HuH-7 (cell line): ENCODE measurements around the gene CADPS.

ENCODE experiments used
- DNase-seq: peaks from one replicate; pipeline ENCODE4 v3.0.0; 2011; ENCODE audit warnings: low spot score

CADPS gene

DNA sequence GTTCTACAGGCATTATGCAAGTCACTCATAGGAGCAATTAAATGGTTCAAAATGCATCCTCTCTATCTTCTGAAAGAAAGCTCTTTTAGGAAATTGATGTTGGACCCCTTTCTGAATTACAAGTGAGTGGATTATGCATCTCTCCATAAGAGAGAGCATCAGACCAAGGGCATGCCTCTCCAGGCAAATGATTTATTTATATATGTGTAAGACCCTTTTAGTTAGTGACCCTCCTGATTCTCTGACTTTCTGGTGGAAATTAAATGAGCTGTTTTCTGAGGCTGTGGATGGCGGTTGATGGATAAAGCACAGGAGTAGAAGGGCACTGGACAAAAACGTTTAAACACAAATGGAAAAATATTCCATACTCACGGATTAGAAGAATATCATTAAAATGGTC is 62.6 kb downstream of the CADPS start:
- no peak for DNase-seq

DNA sequence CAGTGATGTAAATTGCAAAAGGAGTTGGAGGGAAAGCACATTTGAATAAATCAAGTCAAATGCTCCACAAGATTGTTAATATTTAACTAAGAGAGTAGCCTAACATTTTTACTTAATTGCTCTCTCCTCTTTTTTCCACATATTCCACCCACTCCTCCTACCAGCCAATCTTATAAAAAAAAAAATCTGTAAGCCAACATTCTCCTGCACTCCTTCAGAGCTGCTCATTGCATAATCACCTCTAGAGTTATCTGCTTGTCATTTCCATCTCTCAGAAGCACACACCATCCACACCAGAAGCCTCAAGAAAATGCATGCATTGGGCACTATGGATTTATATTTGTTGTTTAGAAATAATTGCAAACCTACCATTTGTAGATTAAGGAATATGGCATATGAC is 64.1 kb downstream of the CADPS start:
- DNase-seq = no peak

DNA sequence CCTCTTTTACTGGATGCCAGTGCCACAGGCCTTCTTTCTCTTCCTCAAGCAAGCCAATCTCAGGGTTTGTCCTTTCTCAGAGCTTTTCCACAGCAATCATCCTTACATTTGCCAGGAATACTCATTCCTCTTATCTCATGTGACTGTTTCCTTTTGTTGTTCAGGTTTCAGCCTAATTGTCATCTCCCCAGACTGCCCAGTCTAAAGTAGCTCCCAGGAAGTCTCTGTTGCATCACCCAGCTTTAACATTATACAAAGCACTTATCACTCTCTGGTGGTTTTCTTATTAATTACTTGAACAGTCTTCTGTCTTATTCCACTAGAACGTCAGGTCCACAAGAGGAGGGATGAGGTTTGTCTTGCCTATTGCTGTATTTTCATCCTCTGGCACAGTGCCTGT is 65.8 kb downstream of the CADPS start:
- DNase-seq = no peak

DNA sequence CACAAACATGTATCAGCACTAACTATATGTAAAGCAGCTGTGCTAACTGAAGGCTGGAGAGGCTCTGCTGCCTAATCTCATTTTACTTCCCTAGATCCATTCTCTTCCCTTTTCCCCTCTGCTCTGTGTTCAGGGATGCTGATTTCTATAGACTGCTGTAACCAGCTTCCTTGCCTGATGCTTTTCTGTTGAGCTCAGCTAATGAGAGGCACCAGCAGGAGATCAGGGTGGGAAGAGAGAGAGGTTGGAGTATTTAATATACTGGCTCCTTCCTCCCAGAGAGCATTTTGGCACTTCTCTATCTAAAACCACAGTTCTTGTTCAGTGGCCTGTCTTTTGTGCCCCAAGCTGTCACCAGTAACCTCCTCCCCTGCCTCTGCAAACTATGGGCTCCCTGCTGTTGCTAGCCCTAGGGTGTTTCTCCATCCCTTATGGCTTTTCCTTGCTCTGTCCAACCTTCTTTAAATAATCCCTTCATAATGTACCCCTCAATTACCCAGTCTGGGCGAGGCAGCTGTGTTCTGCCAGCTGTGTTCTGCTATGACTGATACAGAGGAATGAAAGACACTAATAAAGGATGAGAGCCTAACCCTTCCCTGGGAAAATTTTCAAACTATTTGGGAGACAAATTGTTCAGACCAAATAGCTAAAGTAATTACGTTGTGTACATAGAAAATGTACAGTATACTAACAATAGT is 69.5 kb downstream of the CADPS start:
- DNase-seq = no peak

DNA sequence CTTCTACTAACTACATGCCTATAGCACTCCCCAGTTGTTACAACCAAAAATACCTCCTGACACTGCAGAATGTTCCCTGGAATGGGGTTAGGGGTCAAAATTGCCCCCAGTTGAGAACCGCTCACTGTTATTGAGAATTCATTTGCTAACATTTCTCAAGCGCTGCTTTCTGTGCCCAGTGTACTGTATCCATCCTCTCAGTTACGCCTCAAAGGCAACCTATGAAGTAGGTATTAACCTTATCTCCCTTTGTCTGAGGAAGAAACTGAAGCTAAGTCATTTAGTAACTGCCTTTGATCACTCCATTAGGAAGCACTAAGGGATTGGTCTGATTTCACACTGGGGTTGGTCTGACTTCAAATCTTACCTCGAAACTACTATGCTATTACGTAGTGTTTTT is 70.1 kb downstream of the CADPS start:
- DNase-seq = no peak

DNA sequence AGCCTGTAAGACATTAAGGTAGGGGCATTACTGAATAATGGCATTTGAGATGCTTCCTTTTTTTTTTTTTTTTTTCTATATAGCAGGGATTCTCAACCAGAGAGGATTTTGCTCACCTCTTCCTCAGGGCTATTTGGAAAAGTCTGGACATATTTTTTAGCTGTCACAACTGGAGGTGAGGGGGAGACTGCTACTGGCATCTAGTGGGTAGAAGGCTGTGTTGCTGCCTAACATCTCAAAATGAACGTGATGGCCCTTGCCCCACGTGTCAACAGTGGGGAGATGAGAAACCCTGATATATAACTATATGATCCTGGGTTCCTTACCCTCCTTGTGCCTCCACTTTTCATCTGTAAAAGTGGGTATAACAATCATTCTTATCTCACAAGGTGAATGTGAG is 71.9 kb downstream of the CADPS start:
- no peak for DNase-seq

DNA sequence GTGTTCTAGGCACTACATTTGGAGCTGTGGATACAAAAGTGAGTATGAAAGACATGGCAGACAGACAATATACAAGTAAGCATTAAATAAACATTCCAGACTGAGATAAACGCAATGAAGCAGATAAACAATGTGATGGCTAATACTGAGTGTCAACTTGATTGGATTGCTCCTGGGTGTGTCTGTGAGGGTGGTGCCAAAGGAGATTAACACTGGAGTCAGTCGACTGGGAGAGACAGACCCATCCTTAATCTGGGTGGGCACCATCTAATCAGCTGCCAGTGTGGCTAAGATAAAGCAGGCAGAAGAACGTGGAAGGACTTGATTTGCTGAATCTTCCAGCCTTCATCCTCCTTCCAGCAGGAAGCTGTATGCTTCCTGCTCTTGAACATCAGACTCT is 77.2 kb downstream of the CADPS start:
- no peak for DNase-seq

DNA sequence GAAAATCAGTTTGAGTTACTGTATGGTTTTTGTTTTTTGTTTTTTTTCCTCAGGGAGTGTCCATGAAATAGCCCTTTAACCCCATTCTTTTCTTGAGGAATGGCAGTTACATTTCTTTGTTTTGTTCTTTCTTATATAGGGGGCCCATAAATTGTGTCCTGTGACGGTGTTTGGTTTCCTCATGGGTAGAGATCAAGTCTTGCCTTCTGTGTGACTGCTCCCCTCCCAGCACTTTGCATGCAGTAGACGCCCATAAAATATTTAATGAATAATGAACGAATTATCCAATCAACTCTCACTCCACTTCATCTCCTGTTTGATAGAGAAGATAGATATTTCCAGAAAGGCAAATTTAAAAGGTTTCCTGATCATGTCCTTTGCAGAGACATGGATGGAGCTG is 78.1 kb downstream of the CADPS start:
- no peak for DNase-seq

DNA sequence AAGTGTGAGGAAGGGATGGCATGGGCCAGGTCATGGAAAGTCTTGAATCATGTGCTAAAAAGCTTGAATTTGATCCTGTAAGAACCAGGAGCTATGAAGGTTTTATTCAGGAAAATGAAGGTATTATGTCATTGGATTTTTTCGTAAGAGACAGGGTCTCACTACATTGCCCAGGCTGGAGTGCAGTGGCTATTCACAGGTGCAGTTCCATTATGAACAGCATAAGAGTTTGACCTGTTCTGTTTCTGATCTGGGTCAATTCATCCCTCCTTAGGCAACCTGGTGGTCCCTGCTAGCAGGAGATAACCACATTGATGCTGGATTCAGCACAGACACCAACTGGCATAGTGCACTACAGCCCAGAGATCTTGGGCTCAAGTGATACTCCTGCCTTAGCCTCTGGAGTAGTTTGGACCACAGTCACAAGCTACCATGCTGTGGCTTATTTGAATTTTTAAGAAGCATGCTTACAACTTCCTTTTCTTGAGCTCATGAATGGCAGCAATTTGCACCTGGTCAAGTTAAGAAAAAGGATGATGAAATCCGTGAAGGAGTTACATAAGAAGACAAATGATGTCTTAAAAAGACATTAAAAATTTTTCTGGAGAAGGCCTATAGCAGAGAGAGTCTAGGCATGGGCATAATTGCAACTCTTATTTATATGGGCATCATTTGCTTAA is 79.1 kb downstream of the CADPS start:
- no peak for DNase-seq

DNA sequence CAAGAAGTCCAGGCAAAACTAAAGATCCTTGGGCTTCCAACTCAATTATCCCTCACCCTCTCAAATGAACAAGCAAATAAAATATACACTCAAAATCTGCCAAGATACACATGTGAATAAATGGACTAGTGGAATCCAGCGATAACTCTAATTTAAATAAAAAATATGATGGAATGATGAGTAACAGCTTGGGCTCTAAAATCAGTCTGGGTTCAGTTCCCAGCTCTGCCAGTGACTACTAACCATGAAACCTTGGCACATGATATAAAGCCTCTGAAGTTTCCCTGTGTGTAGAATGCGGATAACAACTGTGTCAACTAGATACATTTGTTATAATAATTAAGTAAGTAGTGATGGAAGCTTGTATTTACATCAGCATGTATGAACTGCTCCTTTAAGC is 81.3 kb downstream of the CADPS start:
- DNase-seq = no peak

DNA sequence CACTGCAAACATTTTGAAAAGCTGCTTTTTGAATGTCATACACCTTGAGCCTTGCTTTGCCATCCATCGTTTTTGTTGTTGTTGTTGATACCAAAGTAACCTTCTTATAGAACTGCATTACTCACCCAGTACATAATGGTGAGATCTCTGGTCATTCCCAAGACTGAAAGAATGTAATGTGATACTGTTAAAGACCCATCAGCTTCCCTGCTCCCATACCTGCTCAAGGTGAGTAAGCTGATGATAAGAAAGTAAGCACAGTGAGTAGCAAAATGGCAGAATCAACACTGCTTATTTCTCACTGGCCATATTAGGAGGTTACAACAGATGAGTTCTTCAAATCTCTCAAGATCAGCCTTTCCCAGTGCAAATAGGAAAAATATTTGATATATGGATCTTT is 89.8 kb downstream of the CADPS start:
- no peak for DNase-seq

DNA sequence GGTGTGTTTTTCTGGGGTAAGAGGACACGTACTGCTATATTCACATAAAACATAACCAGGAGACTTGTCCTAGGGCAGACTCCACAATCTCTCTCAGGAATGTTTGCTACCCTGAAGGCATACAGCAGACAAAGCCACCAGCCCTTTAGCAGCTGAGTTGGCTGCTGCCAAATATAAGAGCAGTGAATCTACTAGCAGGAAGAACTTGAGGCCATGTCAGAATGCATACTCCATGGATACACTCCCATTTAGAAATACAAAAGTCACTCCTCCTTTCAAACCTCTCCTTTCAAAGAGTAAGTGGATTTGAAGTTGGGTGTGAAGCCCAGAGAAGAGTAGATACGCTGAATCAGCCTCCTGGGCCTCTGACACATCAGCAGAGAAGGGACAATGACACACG is 94.1 kb downstream of the CADPS start:
- no peak for DNase-seq

DNA sequence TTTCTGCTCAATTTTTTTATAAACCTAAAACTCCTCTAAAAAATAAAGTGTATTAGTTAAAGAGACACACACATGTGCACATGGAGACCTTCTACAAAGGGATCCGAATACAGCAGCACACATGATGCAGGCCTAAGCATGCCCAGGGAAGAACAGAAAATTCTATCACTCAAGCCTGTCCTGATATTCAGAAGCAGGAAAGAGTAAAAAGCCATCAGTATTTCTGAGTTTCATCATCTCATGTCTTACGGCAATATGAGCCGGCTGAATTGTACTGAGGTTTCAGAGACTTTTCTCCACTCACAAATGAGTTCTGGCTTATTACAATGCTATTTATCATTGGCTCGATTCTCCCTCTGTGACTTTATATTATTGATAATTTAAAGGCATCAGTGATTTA is 97.5 kb downstream of the CADPS start:
- no peak for DNase-seq

DNA sequence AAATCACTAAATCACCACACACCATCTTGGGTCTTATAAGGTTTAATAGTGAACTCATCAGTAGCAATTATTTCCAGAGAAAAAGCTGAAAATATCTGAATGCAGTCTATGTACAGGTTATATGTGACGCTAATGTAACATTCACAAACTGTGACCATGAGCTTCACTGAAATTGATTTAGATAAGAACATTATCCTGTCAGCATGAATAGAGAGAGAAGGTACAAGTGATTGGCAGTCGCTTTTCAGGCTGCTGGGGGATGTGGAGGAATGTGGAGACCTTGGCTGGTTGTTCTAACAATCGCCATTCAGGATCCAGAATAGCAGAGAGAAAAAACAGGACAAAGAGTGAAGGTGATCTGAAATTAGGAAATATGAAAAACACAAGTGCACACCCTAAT is 98.1 kb downstream of the CADPS start:
- DNase-seq = no peak

DNA sequence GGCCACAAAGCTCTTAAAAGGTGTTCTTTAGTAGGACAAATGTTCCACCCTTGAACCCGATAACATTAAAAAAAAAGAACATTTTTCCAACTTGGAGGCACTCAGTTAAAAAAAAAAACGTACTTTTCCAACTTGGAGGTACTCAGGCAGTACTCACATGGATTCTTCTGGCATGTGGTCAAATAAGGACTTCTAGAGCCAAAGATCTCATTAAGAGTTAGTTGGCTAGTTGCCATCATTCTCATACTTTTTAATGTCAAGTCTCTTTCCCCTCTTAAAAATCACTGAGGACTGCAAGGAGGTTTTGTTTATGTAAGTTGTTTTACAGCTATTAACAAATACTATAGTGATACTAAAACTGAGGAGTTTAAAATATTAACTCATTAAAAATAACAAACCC is 101.0 kb downstream of the CADPS start:
- DNase-seq = no peak

DNA sequence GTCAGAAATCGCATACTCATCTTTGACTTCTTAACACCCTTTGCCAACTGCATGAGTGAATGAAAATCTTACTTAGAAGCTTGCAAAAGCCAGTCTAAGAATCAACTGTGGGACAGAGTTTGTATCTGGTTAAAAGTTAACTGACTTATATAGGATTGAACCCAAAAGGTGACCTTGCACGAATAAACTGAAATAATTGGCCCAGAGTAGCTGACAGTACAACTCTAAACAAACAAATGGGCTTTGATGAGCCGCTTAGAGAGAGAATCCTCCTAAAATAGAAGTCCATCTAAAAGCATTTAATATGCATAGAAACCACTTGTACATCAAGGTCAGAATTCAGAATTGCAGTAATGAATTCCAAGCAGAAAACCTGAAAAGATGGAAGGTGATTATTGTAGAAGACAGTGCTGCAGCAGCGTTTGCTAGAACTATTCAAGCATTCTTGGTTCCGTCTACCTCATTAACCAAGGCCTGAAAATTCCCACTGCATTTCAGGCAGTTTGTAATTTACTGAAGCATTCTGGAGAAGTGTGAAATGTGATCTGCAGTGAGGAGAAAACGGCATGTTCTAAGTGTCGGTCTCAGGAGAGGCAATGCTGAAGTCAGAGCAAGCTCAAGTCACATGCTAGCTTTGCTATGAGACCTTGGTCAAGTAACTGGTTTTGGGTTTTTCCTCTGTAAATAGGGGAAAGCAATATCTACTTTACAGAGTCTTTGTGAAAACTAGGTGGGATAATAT is 103.7 kb downstream of the CADPS start:
- no peak for DNase-seq

DNA sequence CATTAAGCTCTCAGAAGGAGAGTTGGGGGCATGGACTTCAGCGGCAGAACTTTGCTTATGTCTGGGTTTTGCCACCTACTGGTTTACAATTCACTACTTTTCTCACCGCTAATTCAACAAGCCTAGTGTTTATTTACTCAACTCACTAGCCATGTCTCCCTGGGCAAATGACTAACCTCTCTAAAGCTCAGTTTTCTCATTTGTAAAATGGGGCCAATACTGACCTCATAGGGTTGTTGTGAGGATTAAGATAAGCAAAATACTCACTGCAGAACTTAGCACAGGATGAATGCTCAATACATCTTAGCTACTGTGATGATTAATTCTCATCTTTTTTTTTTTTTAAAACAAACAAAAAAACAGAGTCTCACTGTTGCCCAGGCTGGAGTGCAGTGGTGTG is 106.3 kb downstream of the CADPS start:
- no peak for DNase-seq

DNA sequence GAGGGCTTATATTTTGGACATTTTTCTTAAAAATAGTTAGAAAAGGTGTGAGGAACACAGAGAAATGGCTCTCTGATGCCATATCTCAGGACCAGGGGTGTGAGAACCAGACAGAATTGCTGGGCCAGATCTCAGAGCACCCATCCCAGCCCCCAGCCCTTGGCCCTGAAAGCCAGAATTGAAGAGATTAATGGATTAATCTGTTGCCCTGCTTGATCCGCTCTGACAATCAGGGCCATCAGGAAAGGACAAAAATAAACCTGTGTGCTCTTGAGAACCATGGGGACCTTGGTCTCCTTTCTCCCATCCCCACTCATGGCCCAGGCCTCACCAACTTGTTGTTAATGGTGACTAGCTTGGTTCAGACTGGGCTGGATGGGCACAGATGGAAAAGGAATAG is 113.5 kb downstream of the CADPS start:
- DNase-seq = no peak

DNA sequence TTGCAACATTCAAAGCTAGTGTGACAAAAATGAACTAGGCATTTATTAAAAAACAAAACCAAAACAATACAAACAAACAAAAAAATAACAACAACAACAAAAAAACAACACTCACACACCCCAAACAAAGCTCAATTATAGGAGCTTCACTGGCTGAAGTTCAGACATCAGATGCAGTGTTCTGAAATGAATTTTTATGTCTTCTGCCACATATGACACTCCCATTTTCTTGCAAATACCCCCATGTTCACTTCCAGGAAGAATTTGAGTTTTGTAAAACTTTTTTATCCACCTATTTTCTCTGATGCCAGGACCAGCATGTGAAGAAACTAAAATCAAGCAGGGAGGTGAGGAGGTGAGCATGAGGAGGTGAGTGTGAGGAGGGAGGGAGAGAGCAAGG is 113.9 kb downstream of the CADPS start:
- no peak for DNase-seq

DNA sequence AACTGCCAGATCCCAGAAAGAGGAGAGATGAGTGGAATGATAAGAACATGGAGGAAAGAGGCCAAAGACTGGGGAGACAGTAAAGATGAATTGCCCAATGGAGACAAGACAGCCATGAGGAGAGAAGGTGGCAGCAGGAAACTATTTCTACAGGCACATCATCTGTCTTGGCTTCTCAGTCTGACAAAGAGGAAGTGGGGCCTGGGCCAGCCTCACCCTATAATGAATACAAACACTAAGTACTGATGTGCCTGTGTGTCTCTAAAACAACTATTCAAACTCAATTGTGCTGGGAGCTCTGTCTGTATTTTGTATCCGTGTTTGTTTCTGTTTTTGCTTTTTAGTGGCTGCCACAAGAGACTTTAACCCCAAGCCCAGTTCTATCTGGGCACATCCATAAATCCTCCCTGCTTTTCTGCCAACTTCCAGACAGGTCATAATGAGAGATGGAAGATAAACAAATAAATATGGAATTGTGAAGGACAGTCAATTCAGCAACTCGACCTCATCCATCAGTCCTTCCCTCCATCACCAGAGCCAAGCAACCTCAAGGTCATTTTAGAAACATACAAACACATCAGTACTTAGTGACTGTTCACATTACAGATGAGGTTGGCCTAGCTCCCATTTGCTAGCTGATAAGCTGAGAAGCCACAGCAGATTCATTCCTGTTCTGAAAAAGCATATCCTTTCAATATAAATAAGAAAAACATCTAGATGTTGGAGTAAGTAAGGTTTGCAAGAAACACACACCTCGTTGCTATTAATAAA is 116.7 kb downstream of the CADPS start:
- no peak for DNase-seq

DNA sequence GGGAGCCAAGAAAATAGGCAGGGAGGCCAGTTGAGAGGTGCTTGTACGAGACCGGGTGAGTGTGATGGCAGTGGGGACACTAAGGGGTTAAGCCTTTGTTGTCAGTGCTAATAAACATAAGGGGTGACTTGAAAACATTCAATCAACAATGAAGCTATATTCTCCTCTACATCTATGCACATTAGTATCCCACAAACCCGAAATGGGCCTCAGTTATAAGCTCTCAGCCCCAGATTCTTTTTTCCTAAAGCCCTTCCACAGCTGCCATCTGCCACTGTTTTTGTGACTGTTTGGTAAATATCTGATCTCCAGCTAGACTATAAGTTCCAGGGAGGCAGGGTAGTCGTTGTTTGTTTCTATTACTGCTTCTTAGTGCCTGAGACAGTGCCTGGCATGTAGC is 118.2 kb downstream of the CADPS start:
- DNase-seq = no peak

DNA sequence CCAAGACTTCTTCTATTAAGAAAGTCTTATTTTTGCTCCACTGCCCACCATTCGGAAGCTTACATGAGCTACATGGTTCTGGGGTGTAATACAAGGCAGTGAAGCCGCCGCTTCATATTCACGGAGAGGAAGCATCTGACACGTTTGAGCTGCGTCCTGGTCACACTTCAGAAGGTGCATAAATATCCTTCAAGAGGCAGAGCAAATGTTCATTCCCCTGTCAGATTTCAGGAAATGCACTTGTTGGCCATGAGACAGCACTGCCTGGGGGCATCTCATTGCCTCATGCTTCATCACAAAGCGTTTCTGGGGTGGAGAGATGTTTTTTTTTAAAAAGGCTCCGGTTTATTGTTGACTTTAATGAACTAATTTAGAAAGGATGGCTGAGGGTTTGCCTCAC is 119.9 kb downstream of the CADPS start:
- no peak for DNase-seq

DNA sequence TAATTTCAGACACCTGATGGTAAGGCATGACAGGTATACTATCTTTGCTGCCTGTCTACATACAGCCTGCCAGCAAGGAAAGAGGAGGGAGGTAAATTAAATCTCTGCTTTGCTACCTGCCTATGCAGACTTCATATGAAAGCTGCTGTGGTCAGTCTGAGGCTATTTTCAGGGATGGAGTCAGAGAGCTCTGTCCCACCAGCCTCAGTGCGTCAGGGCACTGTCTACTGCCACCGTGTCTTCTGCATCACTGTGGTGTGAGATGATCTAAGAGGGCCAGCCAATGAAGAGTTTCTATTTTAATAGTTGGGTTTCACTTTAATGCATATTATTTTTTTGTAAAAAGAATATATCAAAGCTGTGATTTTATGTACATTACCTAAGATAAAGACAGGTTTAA is 125.6 kb downstream of the CADPS start:
- DNase-seq = no peak
